ENCODE measurements around the gene XPO1.
"Not testable (repeated sequence)": the region's sequence is repeated elsewhere in the genome, so short reads cannot be mapped to it uniquely, and the experiment has no call there.

The XPO1 gene

GRCh38 chr2:61538200-61538919 is at the start of gene XPO1:
XPO1 (minus strand) TSS chr2:61538356; CDS start chr2:61533897, 4,459 bp downstream.
- TF ChIP-seq POLR2A (IDR thresholded peaks at IDR 0.05; ENCODE audit: low read length) (peak; percentile 85), GATA1 (IDR thresholded peaks at IDR 0.05; ENCODE audit: low read depth, low read length) (no peak)
- DNase-seq: peak; percentile 100

GRCh38 chr2:61586928-61587327 is 48.8 kb upstream of the XPO1 start:
- not testable (repeated sequence) for DNase-seq

- TF ChIP-seq POLR2A (IDR thresholded peaks at IDR 0.05; ENCODE audit: low read length) (no peak), GATA1 (IDR thresholded peaks at IDR 0.05; ENCODE audit: low read depth, low read length) (no peak)
- DNase-seq: no peak
Observed at GRCh38 chr2:61585383-61585782, 47.2 kb upstream of the XPO1 start.

GRCh38 chr2:61584368-61584767 is 46.2 kb upstream of the XPO1 start:
- DNase-seq: not testable (repeated sequence)

- no peak for TF ChIP-seq GATA1 (IDR thresholded peaks at IDR 0.05; ENCODE audit: low read depth, low read length)
- TF ChIP-seq POLR2A (IDR thresholded peaks at IDR 0.05; ENCODE audit: low read length): no peak
- DNase-seq: no peak
Observed at GRCh38 chr2:61582165-61582564, 44.0 kb upstream of the XPO1 start.

GRCh38 chr2:61581716-61582115 is 43.6 kb upstream of the XPO1 start:
- TF ChIP-seq GATA1 (IDR thresholded peaks at IDR 0.05; ENCODE audit: low read depth, low read length) (no peak), POLR2A (IDR thresholded peaks at IDR 0.05; ENCODE audit: low read length) (no peak)
- DNase-seq: no peak

- TF ChIP-seq POLR2A (IDR thresholded peaks at IDR 0.05; ENCODE audit: low read length) (no peak), GATA1 (IDR thresholded peaks at IDR 0.05; ENCODE audit: low read depth, low read length) (no peak)
Observed at GRCh38 chr2:61575447-61575859, 37.3 kb upstream of the XPO1 start.

GRCh38 chr2:61566566-61566965 is 28.4 kb upstream of the XPO1 start:
- DNase-seq: no peak
- TF ChIP-seq GATA1 (IDR thresholded peaks at IDR 0.05; ENCODE audit: low read depth, low read length) (no peak), POLR2A (IDR thresholded peaks at IDR 0.05; ENCODE audit: low read length) (no peak)

More at GRCh38 chr2:61575447-61575859, 37.3 kb upstream of the XPO1 start:
- DNase-seq: no peak

- TF ChIP-seq POLR2A (IDR thresholded peaks at IDR 0.05; ENCODE audit: low read length): no peak
- no peak for TF ChIP-seq GATA1 (IDR thresholded peaks at IDR 0.05; ENCODE audit: low read depth, low read length)
Observed at GRCh38 chr2:61562615-61563014, 24.5 kb upstream of the XPO1 start.

GRCh38 chr2:61558160-61558559 is 20.0 kb upstream of the XPO1 start:
- TF ChIP-seq POLR2A (IDR thresholded peaks at IDR 0.05; ENCODE audit: low read length) (no peak), GATA1 (IDR thresholded peaks at IDR 0.05; ENCODE audit: low read depth, low read length) (no peak)
- DNase-seq: no peak

More at GRCh38 chr2:61562615-61563014, 24.5 kb upstream of the XPO1 start:
- DNase-seq: no peak

GRCh38 chr2:61557381-61557780 is 19.2 kb upstream of the XPO1 start:
- no peak for DNase-seq
- TF ChIP-seq POLR2A (IDR thresholded peaks at IDR 0.05; ENCODE audit: low read length): no peak
- no peak for TF ChIP-seq GATA1 (IDR thresholded peaks at IDR 0.05; ENCODE audit: low read depth, low read length)

- TF ChIP-seq POLR2A (IDR thresholded peaks at IDR 0.05; ENCODE audit: low read length) (no peak), GATA1 (IDR thresholded peaks at IDR 0.05; ENCODE audit: low read depth, low read length) (no peak)
- DNase-seq: no peak
Observed at GRCh38 chr2:61554604-61555003, 16.4 kb upstream of the XPO1 start.

GRCh38 chr2:61550375-61551209 is 12.4 kb upstream of the XPO1 start:
- no peak for DNase-seq
- no peak for TF ChIP-seq GATA1 (IDR thresholded peaks at IDR 0.05; ENCODE audit: low read depth, low read length)
- no peak for TF ChIP-seq POLR2A (IDR thresholded peaks at IDR 0.05; ENCODE audit: low read length)

- no peak for TF ChIP-seq POLR2A (IDR thresholded peaks at IDR 0.05; ENCODE audit: low read length)
- DNase-seq: no peak
Observed at GRCh38 chr2:61549546-61549945, 11.4 kb upstream of the XPO1 start.

GRCh38 chr2:61543062-61543461 is 4.9 kb upstream of the XPO1 start:
- no peak for DNase-seq
- TF ChIP-seq GATA1 (IDR thresholded peaks at IDR 0.05; ENCODE audit: low read depth, low read length): no peak
- TF ChIP-seq POLR2A (IDR thresholded peaks at IDR 0.05; ENCODE audit: low read length): no peak

- not testable (repeated sequence) for DNase-seq
Observed at GRCh38 chr2:61540167-61540566, 2.0 kb upstream of the XPO1 start.
